DOHH2 (cell line): ENCODE data around the gene XRCC5.

Source experiments
- H3F3A ChIP-seq: fragments of 200-600 bp; sonication (generic), shearing (Covaris generic); 2 replicates; pipeline ENCODE4 v1.6.0; 2016; ENCODE audit warnings: antibody characterized with exemption, mild to moderate bottlenecking; ENCODE audit not compliant: control insufficient read depth, insufficient read depth
- H3K27ac ChIP-seq: fragments of 200-600 bp; sonication (generic); 2 replicates; pipeline ENCODE4 v1.5.1; 2014; ENCODE audit warnings: low read depth, mild to moderate bottlenecking, low read length, moderate library complexity
- H3K27me3 ChIP-seq: fragments of 200-600 bp; sonication (generic); 2 replicates; pipeline ENCODE4 v1.6.1; 2014; ENCODE audit warnings: mild to moderate bottlenecking, low read length, mixed read lengths; ENCODE audit not compliant: control insufficient read depth
- H3K36me3 ChIP-seq: fragments of 200-600 bp; sonication (generic); 2 replicates; pipeline ENCODE4 v1.6.1; 2014; ENCODE audit warnings: mild to moderate bottlenecking, low read length, moderate library complexity, mixed read lengths; ENCODE audit not compliant: control insufficient read depth
- H3K4me1 ChIP-seq: fragments of 200-600 bp; sonication (generic); 2 replicates; pipeline ENCODE4 v1.6.1; 2014; ENCODE audit warnings: mild to moderate bottlenecking, low read length, mixed read lengths; ENCODE audit not compliant: control insufficient read depth
- H3K4me2 ChIP-seq: fragments of 200-600 bp; sonication (generic); 2 replicates; pipeline ENCODE4 v1.6.0; 2014; ENCODE audit warnings: mild to moderate bottlenecking, low read length, moderate library complexity
- H3K4me3 ChIP-seq: fragments of 200-600 bp; sonication (generic); 2 replicates; pipeline ENCODE4 v1.5.1; 2014; ENCODE audit warnings: mild to moderate bottlenecking, low read length, mixed read lengths
- H3K79me2 ChIP-seq: fragments of 200-600 bp; sonication (generic); 2 replicates; pipeline ENCODE4 v1.6.1; 2014; ENCODE audit warnings: mild to moderate bottlenecking, low read length, mixed read lengths; ENCODE audit not compliant: control insufficient read depth
- H3K9me2 ChIP-seq: fragments of 200-600 bp; sonication (generic); replicated peaks from 2 replicates; pipeline ENCODE4 v1.6.1; 2014; ENCODE audit warnings: mild to moderate bottlenecking, low read length, mixed read lengths; ENCODE audit not compliant: control insufficient read depth
- H3K9me3 ChIP-seq: fragments of 200-600 bp; sonication (generic); 2 replicates; pipeline ENCODE4 v1.6.1; 2014; ENCODE audit warnings: antibody characterized with exemption, low read length, mixed read lengths; ENCODE audit not compliant: control insufficient read depth, insufficient read depth
- H4K20me1 ChIP-seq: fragments of 200-600 bp; sonication (generic); 2 replicates; pipeline ENCODE4 v1.6.0; 2014; ENCODE audit warnings: low read depth, mild to moderate bottlenecking, antibody characterized with exemption, low read length, moderate library complexity; ENCODE audit not compliant: control insufficient read depth, insufficient read depth
- CTCF ChIP-seq: fragments of 200-600 bp; sonication (generic); IDR thresholded peaks from one replicate; pipeline ENCODE4 v1.5.1; 2014; ENCODE audit warnings: antibody characterized with exemption, mild to moderate bottlenecking, low read depth, low read length; ENCODE audit not compliant: poor library complexity, severe bottlenecking
- EZH2phosphoT487 ChIP-seq: fragments of 200-600 bp; sonication (generic); IDR thresholded peaks from 2 replicates; pipeline ENCODE4 v1.6.1; 2017; ENCODE audit warnings: borderline replicate concordance, mild to moderate bottlenecking, antibody characterized with exemption, low read length, moderate library complexity, mixed read lengths

XRCC5 gene

GRCh38 chr2:216245391-216245975 lies 136.3 kb downstream of the XRCC5 start:
- Histone ChIP-seq H3K36me3 (no peaks in the 10 kb centered on the region), H3K4me1 (no peaks in the 10 kb centered on the region), H3K27ac (no peak overlapping the region), H3K27me3 (no peaks in the 10 kb centered on the region; the same call in none of the 2 replicates), H3K4me2 (no peak overlapping the region), H3F3A (no peaks in the 10 kb centered on the region), H3K4me3 (no peak overlapping the region), H3K79me2 (no peaks in the 10 kb centered on the region), H3K9me2 (no peaks in the 10 kb centered on the region), H3K9me3 (no peaks in the 10 kb centered on the region), H4K20me1 (no peaks in the 10 kb centered on the region)
- no peak for TF ChIP-seq CTCF
- TF ChIP-seq EZH2phosphoT487: no peak

- H3K27me3 ChIP-seq: no peaks in the 10 kb centered on the region; the same call in none of the 2 replicates
- H3K27ac ChIP-seq: no peak overlapping the region
- no peak for TF ChIP-seq EZH2phosphoT487
- TF ChIP-seq CTCF: no peak
- no peaks in the 10 kb centered on the region for H3K4me1 ChIP-seq
- H3K9me2 ChIP-seq: no peaks in the 10 kb centered on the region
- H3K36me3 ChIP-seq: no peaks in the 10 kb centered on the region
- no peak overlapping the region for H3K4me3 ChIP-seq
- no peaks in the 10 kb centered on the region for H4K20me1 ChIP-seq
- H3K9me3 ChIP-seq: no peaks in the 10 kb centered on the region
- H3K79me2 ChIP-seq: no peaks in the 10 kb centered on the region
- H3K4me2 ChIP-seq: no peak overlapping the region
- no peaks in the 10 kb centered on the region for H3F3A ChIP-seq
Measured at GRCh38 chr2:216246766-216247165, 137.6 kb downstream of the XRCC5 start.
